GM23248 (cell line): ENCODE measurements around the gene ADCY7.

Experiments
- EZH2 ChIP-seq: fragments of 200-600 bp; sonication (generic); IDR thresholded peaks from 2 replicates; pipeline ENCODE4 v1.6.1; 2018; ENCODE audit warnings: antibody characterized with exemption, mild to moderate bottlenecking; ENCODE audit not compliant: insufficient read depth, poor library complexity, severe bottlenecking
- EZH2phosphoT487 ChIP-seq: fragments of 200-600 bp; sonication (generic); IDR thresholded peaks from 2 replicates; pipeline ENCODE4 v1.6.1; 2018; ENCODE audit warnings: antibody characterized with exemption, moderate library complexity, mild to moderate bottlenecking, low read depth; ENCODE audit not compliant: insufficient read depth

GRCh38 chr16:50265260-50265659 lies 1.1 kb upstream of the ADCY7 start:
- TF ChIP-seq EZH2 = no peak
- TF ChIP-seq EZH2phosphoT487 = no peak
